Fibroblast of lung (primary cell): ENCODE measurements around the gene ZXDC.

Experiments
- CTCF ChIP-seq, 2 donors: IDR thresholded peaks in 1 of 2; conservative IDR thresholded peaks in 1 of 2; 1 replicate in 1 of 2; 2 replicates in 1 of 2; pipeline ENCODE4 v1.5.1; 2011 to 2012; ENCODE audit warnings: low read length in 2 of 2, control low read depth in 1 of 2, inconsistent platforms in 1 of 2, low read depth in 1 of 2, mild to moderate bottlenecking in 1 of 2
- EZH2 ChIP-seq: IDR thresholded peaks from 2 replicates; pipeline ENCODE4 v1.5.1; 2012; ENCODE audit warnings: low read length, control low read depth, mild to moderate bottlenecking; ENCODE audit errors: missing control alignments

DNA sequence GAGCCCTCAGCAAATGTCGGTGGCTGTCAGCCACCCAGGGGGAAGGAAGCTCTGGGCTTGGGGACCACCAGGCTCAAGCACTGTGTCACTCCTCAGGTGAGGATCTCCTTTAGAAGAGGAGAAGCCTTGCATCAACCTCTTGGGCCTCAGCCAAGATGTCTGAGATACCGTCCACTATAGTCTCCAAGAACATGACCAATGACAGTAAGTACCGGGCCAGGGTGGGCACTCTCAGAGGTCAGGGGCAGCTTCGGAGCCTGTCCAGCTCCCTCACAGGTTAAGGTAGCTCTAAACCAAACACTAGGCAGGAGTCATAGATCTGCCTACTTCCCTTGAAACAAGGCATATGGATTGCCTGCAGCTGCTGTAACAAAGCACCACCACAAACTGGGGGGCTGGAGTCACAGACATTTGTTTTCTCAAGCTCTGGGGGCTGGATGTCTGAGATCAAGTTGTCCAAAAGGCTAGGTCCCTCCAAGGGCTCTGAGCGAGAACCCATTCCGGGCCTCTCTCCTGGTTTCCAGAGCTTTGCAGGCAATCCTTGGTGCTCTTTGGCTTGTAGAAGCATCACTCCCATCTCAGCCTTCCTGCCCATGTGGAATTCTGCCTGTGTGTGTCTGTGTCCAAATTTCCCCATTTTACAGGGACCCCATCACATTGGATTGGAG lies 79.7 kb downstream of the ZXDC start:
- no peak for TF ChIP-seq EZH2
- TF ChIP-seq CTCF (conservative IDR thresholded peaks at IDR 0.05 in 1 of 2, IDR thresholded peaks at IDR 0.05 in 1 of 2; ENCODE audit: low read depth in 1 of 2, low read length in 2 of 2): no peak
